ENCODE measurements around the gene CHST11.
"Not testable (repeated sequence)": the region's sequence is repeated elsewhere in the genome, so short reads cannot be mapped to it uniquely, and the experiment has no call there.

CHST11 gene

GRCh38 chr12:104562763-104563162, 106.0 kb downstream of the CHST11 start:
- no peak for DNase-seq (ENCODE audit: low read depth in 2 of 2, low spot score in 1 of 2)

GRCh38 chr12:104564662-104565061, 107.9 kb downstream of the CHST11 start:
- DNase-seq (ENCODE audit: low read depth in 2 of 2, low spot score in 1 of 2): not testable (repeated sequence)

- DNase-seq (ENCODE audit: low read depth in 2 of 2, low spot score in 1 of 2): no peak
Measured at GRCh38 chr12:104565606-104566243, 109.0 kb downstream of the CHST11 start.

- no peak for DNase-seq (ENCODE audit: low read depth in 2 of 2, low spot score in 1 of 2)
Measured at GRCh38 chr12:104566244-104566993, 109.7 kb downstream of the CHST11 start.

GRCh38 chr12:104567832-104568486, 111.2 kb downstream of the CHST11 start:
- DNase-seq (ENCODE audit: low read depth in 2 of 2, low spot score in 1 of 2): no peak

GRCh38 chr12:104568487-104568868, 111.7 kb downstream of the CHST11 start:
- no peak for DNase-seq (ENCODE audit: low read depth in 2 of 2, low spot score in 1 of 2)

GRCh38 chr12:104568935-104569334, 112.2 kb downstream of the CHST11 start:
- DNase-seq (ENCODE audit: low read depth in 2 of 2, low spot score in 1 of 2): no peak

GRCh38 chr12:104569346-104570173, 112.8 kb downstream of the CHST11 start:
- DNase-seq (ENCODE audit: low read depth in 2 of 2, low spot score in 1 of 2): peak in 1 of 2 donors; percentile 35

- DNase-seq (ENCODE audit: low read depth in 2 of 2, low spot score in 1 of 2): no peak
Measured at GRCh38 chr12:104570174-104570907, 113.6 kb downstream of the CHST11 start.

- DNase-seq (ENCODE audit: low read depth in 2 of 2, low spot score in 1 of 2): no peak
Measured at GRCh38 chr12:104571328-104571727, 114.6 kb downstream of the CHST11 start.

GRCh38 chr12:104574353-104574752, 117.6 kb downstream of the CHST11 start:
- DNase-seq (ENCODE audit: low read depth in 2 of 2, low spot score in 1 of 2): not testable (repeated sequence)

GRCh38 chr12:104574758-104575157, 118.0 kb downstream of the CHST11 start:
- DNase-seq (ENCODE audit: low read depth in 2 of 2, low spot score in 1 of 2): not testable (repeated sequence)

GRCh38 chr12:104575442-104576186, 118.9 kb downstream of the CHST11 start:
- DNase-seq (ENCODE audit: low read depth in 2 of 2, low spot score in 1 of 2): no peak

- DNase-seq (ENCODE audit: low read depth in 2 of 2, low spot score in 1 of 2): no peak
Measured at GRCh38 chr12:104576187-104576778, 119.5 kb downstream of the CHST11 start.

- DNase-seq (ENCODE audit: low read depth in 2 of 2, low spot score in 1 of 2): no peak
Measured at GRCh38 chr12:104576980-104577580, 120.3 kb downstream of the CHST11 start.

GRCh38 chr12:104577581-104577981, 120.8 kb downstream of the CHST11 start:
- no peak for DNase-seq (ENCODE audit: low read depth in 2 of 2, low spot score in 1 of 2)

GRCh38 chr12:104578453-104578852, 121.7 kb downstream of the CHST11 start:
- DNase-seq (ENCODE audit: low read depth in 2 of 2, low spot score in 1 of 2): no peak

GRCh38 chr12:104579718-104580495, 123.2 kb downstream of the CHST11 start:
- no peak for DNase-seq (ENCODE audit: low read depth in 2 of 2, low spot score in 1 of 2)
